Sigmoid colon (tissue), 7 donors: ENCODE results near the gene GLIPR1L2. TPM values are rescaled to one million over a fixed set of nuclear protein-coding genes. Genes with fewer than 3 reads are reported as not detected.

Source experiments
- DNase-seq: peaks from one replicate; pipeline ENCODE4 v3.0.0-alpha.2; 2019
- H3K27ac ChIP-seq, 4 donors: fragments of 200-600 bp; sonication (generic); one replicate each; pipeline ENCODE4 v1.5.1; 2016 to 2019; ENCODE audit warnings: mild to moderate bottlenecking in 1 of 4
- H3K27me3 ChIP-seq, 3 donors: fragments of 200-600 bp; sonication (generic); one replicate each; pipeline ENCODE4 v1.5.1; 2019; ENCODE audit warnings: mild to moderate bottlenecking in 1 of 3
- H3K36me3 ChIP-seq, 4 donors: fragments of 200-600 bp; sonication (generic); one replicate each; pipeline ENCODE4 v1.5.1; 2016 to 2019
- H3K4me1 ChIP-seq, 4 donors: fragments of 200-600 bp; sonication (generic); one replicate each; pipeline ENCODE4 v1.5.1; 2017 to 2019
- H3K4me3 ChIP-seq, 4 donors: fragments of 200-600 bp; sonication (generic); one replicate each; pipeline ENCODE4 v1.5.1; 2017 to 2019; ENCODE audit warnings: mild to moderate bottlenecking in 2 of 4, moderate library complexity in 1 of 4
- H3K9me3 ChIP-seq, 4 donors: fragments of 200-600 bp in 3 of 4; sonication (generic) in 3 of 4; one replicate each; pipeline versions ENCODE4 v1.5.1 to v1.6.1; 2013 to 2019
- CTCF ChIP-seq, 4 experiments: fragments of 450-650 bp in 3 of 4; fragments of 200-600 bp in 1 of 4; IDR thresholded peaks; one replicate each; pipeline ENCODE4 v1.5.1; 2016 to 2019; ENCODE audit warnings: antibody characterized with exemption in 4 of 4, mild to moderate bottlenecking in 3 of 4, moderate library complexity in 2 of 4
- EP300 ChIP-seq, 4 donors: sonication (generic); formaldehyde crosslinking; IDR thresholded peaks; one replicate each; pipeline ENCODE4 v1.6.1; 2017; ENCODE audit warnings: antibody characterized with exemption in 4 of 4
- POLR2A ChIP-seq, 2 donors: fragments of 450-650 bp; IDR thresholded peaks; one replicate each; pipeline ENCODE4 v1.6.1; 2016; ENCODE audit warnings: antibody characterized with exemption in 2 of 2, mild to moderate bottlenecking in 2 of 2, moderate library complexity in 2 of 2
- POLR2AphosphoS5 ChIP-seq, 4 donors: sonication (generic); formaldehyde crosslinking; IDR thresholded peaks; one replicate each; pipeline ENCODE4 v1.6.1; 2017; ENCODE audit warnings: antibody characterized with exemption in 4 of 4
- WGBS, 2 donors: extraction: QIAGEN DNeasy Blood & Tissue Kit; methylation state at CpG; one replicate each; pipeline ENCODE4 v1.1.7; 2013; 5-methylcytosine and 5-hydroxymethylcytosine counted together
- intact Hi-C: fragments of 100-400 bp; cut with DNase I; formaldehyde crosslinking; loops from one replicate; pipeline ENCODE4 v1.15.1; 2023
- polyA plus RNA-seq, 3 donors: library from polyadenylated mRNA; stranded (reverse); fragments of 200-250 nt; gene quantifications; one replicate each; pipeline ENCODE4 v1.2.3, GENCODE V29; 2013
- total RNA-seq, 4 donors: library from RNA; depleted of rRNA; stranded (reverse); fragments of >200 nt; gene quantifications; one replicate each; pipeline ENCODE4 v1.1.0, GENCODE V29; 2016
- donor health status: healthy with polysubstance abuse.
- donor health status: Bipolar disorder and iron deficiency.
- donor health status: healthy.

The GLIPR1L2 gene
- total and polyA plus RNA-seq, 7 donors: 0.47 to 3.0 (median 1.1) TPM; not detected in 3

- TF ChIP-seq EP300 (IDR thresholded peaks at IDR 0.05): no peak
- no peak for TF ChIP-seq CTCF (IDR thresholded peaks at IDR 0.05)
- TF ChIP-seq POLR2A (IDR thresholded peaks at IDR 0.05): no peak
- TF ChIP-seq POLR2AphosphoS5 (IDR thresholded peaks at IDR 0.05): no peak
- peaks cover 0 to 18% (median 10%) of the 10 kb centered on the region in 4 donors for H3K4me1 ChIP-seq
Measured at GRCh38 chr12:75477137-75477536, 86.2 kb downstream of the GLIPR1L2 start.

GRCh38 chr12:75478116-75478794 is 87.4 kb downstream of the GLIPR1L2 start:
- WGBS, 2 donors: 47 to 63% methylated on average over 5 of the region's 5 CpGs
- intact Hi-C loops: no loop called here

More at GRCh38 chr12:75477137-75477536, 86.2 kb downstream of the GLIPR1L2 start:
- WGBS, 2 donors: 63 to 84% methylated on average over 2 of the region's 2 CpGs
- H3K4me3 ChIP-seq: no peak overlapping the region
- no peak for DNase-seq
- no peaks in the 10 kb centered on the region for H3K27me3 ChIP-seq
- intact Hi-C loops: no loop called here
- H3K36me3 ChIP-seq: no peaks in the 10 kb centered on the region
- no peak overlapping the region for H3K27ac ChIP-seq
- H3K9me3 ChIP-seq: no peaks in the 10 kb centered on the region

GRCh38 chr12:75479963-75480461 is 89.1 kb downstream of the GLIPR1L2 start:
- intact Hi-C loops: loop anchor here (1.0 kb wide), 2 partner anchors 89 to 146 kb away; partner anchors contain the start of genes GLIPR1L1 and GLIPR1L2
- TF ChIP-seq POLR2AphosphoS5 (IDR thresholded peaks at IDR 0.05) (peak in 1 of 4 donors; percentile 18), EP300 (IDR thresholded peaks at IDR 0.05) (no peak)
- DNase-seq: no peak
- Histone ChIP-seq H3K4me3 (peak overlapping the region; percentile 25 to 56 (median 44)), H3K4me1 (peaks cover 0 to 46% (median 37%) of the 10 kb centered on the region in 4 donors), H3K27me3 (no peaks in the 10 kb centered on the region), H3K27ac (peak overlapping the region; percentile 74 to 87 (median 76)), H3K36me3 (no peaks in the 10 kb centered on the region), H3K9me3 (no peaks in the 10 kb centered on the region)
- 30 to 47% methylated on average over 2 of the region's 2 CpGs for WGBS, 2 donors

More at GRCh38 chr12:75478116-75478794, 87.4 kb downstream of the GLIPR1L2 start:
- no peaks in the 10 kb centered on the region for H3K9me3 ChIP-seq
- H3K27ac ChIP-seq: peak overlapping the region in 1 of 4 donors; percentile 87
- H3K36me3 ChIP-seq: no peaks in the 10 kb centered on the region
- no peaks in the 10 kb centered on the region for H3K27me3 ChIP-seq
- H3K4me3 ChIP-seq: no peak overlapping the region
- DNase-seq: no peak
- H3K4me1 ChIP-seq: peaks cover 0 to 29% (median 21%) of the 10 kb centered on the region in 4 donors
- TF ChIP-seq EP300 (IDR thresholded peaks at IDR 0.05) (no peak), CTCF (IDR thresholded peaks at IDR 0.05) (no peak), POLR2A (IDR thresholded peaks at IDR 0.05) (no peak), POLR2AphosphoS5 (IDR thresholded peaks at IDR 0.05) (no peak)

GRCh38 chr12:75480469-75480949 is 89.6 kb downstream of the GLIPR1L2 start, which contains the start of gene GLIPR1:
Gene GLIPR1, plus strand, starts transcription at chr12:75480755. Its CDS starts 126 bp downstream, at chr12:75480881.
- no peaks in the 10 kb centered on the region for H3K36me3 ChIP-seq
- intact Hi-C loops: loop anchor here (1.0 kb wide), 2 partner anchors 89 to 146 kb away; partner anchors contain the start of genes GLIPR1L1 and GLIPR1L2
- peak within 1 kb of the TSS; percentile 25 to 56 (median 44) for H3K4me3 ChIP-seq
- TF ChIP-seq POLR2AphosphoS5 (IDR thresholded peaks at IDR 0.05) (peak; percentile 77 to 89 (median 84)), POLR2A (IDR thresholded peaks at IDR 0.05) (peak; percentile 25 to 47), CTCF (IDR thresholded peaks at IDR 0.05) (no peak), EP300 (IDR thresholded peaks at IDR 0.05) (peak in 1 of 4 donors; percentile 25)
- H3K27ac ChIP-seq: peak within 1 kb of the TSS; percentile 74 to 87 (median 76)
- H3K9me3 ChIP-seq: no peaks in the 10 kb centered on the region
- 20 to 48% methylated on average over 8 of the region's 8 CpGs for WGBS, 2 donors
- peaks cover 0 to 46% (median 39%) of the 10 kb centered on the region in 4 donors for H3K4me1 ChIP-seq
- DNase-seq: peak; percentile 92
- H3K27me3 ChIP-seq: no peaks in the 10 kb centered on the region
